Hepatocyte (in vitro differentiated cells): ENCODE measurements around the gene CTDSPL2. TPM values are rescaled to one million over a fixed set of nuclear protein-coding genes. Genes with fewer than 3 reads are reported as not detected.

Source experiments
- DNase-seq: peaks from one replicate; pipeline ENCODE4 v3.0.0-alpha.2; 2016; ENCODE audit warnings: low spot score
- H2AFZ ChIP-seq: fragments of 200-600 bp; sonication (generic); 2 replicates; pipeline ENCODE4 v1.6.0; 2016; ENCODE audit warnings: antibody characterized with exemption, mild to moderate bottlenecking
- H3K27ac ChIP-seq: fragments of 200-600 bp; sonication (generic); 2 replicates; pipeline ENCODE4 v1.5.1; 2016; ENCODE audit warnings: mild to moderate bottlenecking
- H3K27me3 ChIP-seq: fragments of 200-600 bp; sonication (generic); 2 replicates; pipeline ENCODE4 v1.6.1; 2016
- H3K36me3 ChIP-seq: fragments of 200-600 bp; sonication (generic); replicated peaks from 2 replicates; pipeline ENCODE4 v1.5.1; 2016; ENCODE audit warnings: low read depth; ENCODE audit not compliant: insufficient read depth
- H3K4me1 ChIP-seq: fragments of 200-600 bp; sonication (generic); 2 replicates; pipeline ENCODE4 v1.5.1; 2016; ENCODE audit warnings: mild to moderate bottlenecking, moderate library complexity; ENCODE audit not compliant: insufficient read depth
- H3K4me2 ChIP-seq: fragments of 200-600 bp; sonication (generic); 2 replicates; pipeline ENCODE4 v1.6.0; 2016
- H3K4me3 ChIP-seq: fragments of 200-600 bp; sonication (generic); 2 replicates; pipeline ENCODE4 v1.5.1; 2016; ENCODE audit warnings: mild to moderate bottlenecking
- H3K79me2 ChIP-seq: fragments of 200-600 bp; sonication (generic); 2 replicates; pipeline ENCODE4 v1.6.0; 2017; ENCODE audit warnings: mild to moderate bottlenecking
- H3K9me2 ChIP-seq: fragments of 200-600 bp; sonication (generic); replicated peaks from 2 replicates; pipeline ENCODE4 v1.6.0; 2017; ENCODE audit warnings: mild to moderate bottlenecking; ENCODE audit not compliant: insufficient read depth
- H3K9me3 ChIP-seq: fragments of 200-600 bp; sonication (generic); 2 replicates; pipeline ENCODE4 v1.5.1; 2016; ENCODE audit warnings: low read depth, mild to moderate bottlenecking
- H4K20me1 ChIP-seq: fragments of 200-600 bp; sonication (generic); 2 replicates; pipeline ENCODE4 v1.6.0; 2016; ENCODE audit warnings: mild to moderate bottlenecking; ENCODE audit not compliant: insufficient read depth, poor library complexity, severe bottlenecking
- CTCF ChIP-seq: fragments of 200-600 bp; sonication (generic); IDR thresholded peaks from 2 replicates; pipeline ENCODE4 v1.5.1; 2016; ENCODE audit warnings: antibody characterized with exemption, mild to moderate bottlenecking; ENCODE audit not compliant: poor library complexity
- EZH2 ChIP-seq: fragments of 200-600 bp; sonication (generic); IDR thresholded peaks from 2 replicates; pipeline ENCODE4 v1.6.1; 2016; ENCODE audit warnings: antibody characterized with exemption, mild to moderate bottlenecking, borderline replicate concordance
- EZH2phosphoT487 ChIP-seq: fragments of 200-600 bp; sonication (generic); IDR thresholded peaks from one replicate; pipeline ENCODE4 v1.6.1; 2018; ENCODE audit warnings: antibody characterized with exemption, mild to moderate bottlenecking, low read depth, moderate library complexity; ENCODE audit not compliant: unreplicated experiment, severe bottlenecking
- WGBS: methylation state at CpG from one replicate; pipeline ENCODE4 v1.1.6; 2016; ENCODE audit warnings: low lambda C conversion rate; ENCODE audit errors: missing lambda C conversion rate; 5-methylcytosine and 5-hydroxymethylcytosine counted together
- polyA plus RNA-seq: library from polyadenylated mRNA; unstranded; fragments of >200 nt; fragmentation: Nextera tagmentation; extraction: Ambion mirVana; gene quantifications from 2 replicates; pipeline ENCODE4 v1.2.1, GENCODE V29; 2016
- total RNA-seq: library from RNA; depleted of rRNA; stranded (reverse); fragments of >200 nt; gene quantifications from 2 replicates; pipeline ENCODE4 v1.2.3, GENCODE V29; 2014

Gene CTDSPL2
- total and polyA plus RNA-seq, 2 experiments from 2014 or later, result 9.6 to 52.0 TPM

GRCh38 chr15:44394062-44394461 is 33.4 kb upstream of the CTDSPL2 start:
- no peaks in the 10 kb centered on the region for H3K9me3 ChIP-seq
- H4K20me1 ChIP-seq, result no peaks in the 10 kb centered on the region

GRCh38 chr15:44394562-44394961 is 32.9 kb upstream of the CTDSPL2 start:
- no peak overlapping the region for H3K4me2 ChIP-seq
- no peaks in the 10 kb centered on the region for H3K4me1 ChIP-seq
- no peaks in the 10 kb centered on the region for H3K36me3 ChIP-seq
- H3K79me2 ChIP-seq, result no peaks in the 10 kb centered on the region
- H3K4me3 ChIP-seq, result no peak overlapping the region
- H3K27me3 ChIP-seq, result no peaks in the 10 kb centered on the region
- no peak overlapping the region for H2AFZ ChIP-seq
- H3K9me2 ChIP-seq, result no peaks in the 10 kb centered on the region
- H3K27ac ChIP-seq, result no peak overlapping the region
- TF ChIP-seq EZH2phosphoT487 (no peak), CTCF (no peak), EZH2 (no peak)
- DNase-seq, result no peak
- 93% methylated on average over 1 of the region's 1 CpG for WGBS
- H4K20me1 ChIP-seq, result no peaks in the 10 kb centered on the region
- no peaks in the 10 kb centered on the region for H3K9me3 ChIP-seq

More at GRCh38 chr15:44394062-44394461, 33.4 kb upstream of the CTDSPL2 start:
- no peak for DNase-seq
- Histone ChIP-seq H3K27ac (no peak overlapping the region), H3K4me3 (no peak overlapping the region), H3K9me2 (no peaks in the 10 kb centered on the region), H3K4me1 (no peaks in the 10 kb centered on the region), H2AFZ (no peak overlapping the region), H3K4me2 (no peak overlapping the region), H3K27me3 (no peaks in the 10 kb centered on the region), H3K36me3 (no peaks in the 10 kb centered on the region), H3K79me2 (no peaks in the 10 kb centered on the region)
- WGBS, result 91% methylated on average over 3 of the region's 3 CpGs
- no peak for TF ChIP-seq CTCF
- no peak for TF ChIP-seq EZH2
- no peak for TF ChIP-seq EZH2phosphoT487

- TF ChIP-seq EZH2, result no peak
- no peak for TF ChIP-seq EZH2phosphoT487
- TF ChIP-seq CTCF, result no peak
- Histone ChIP-seq H3K9me3 (no peaks in the 10 kb centered on the region), H3K4me3 (no peak overlapping the region), H3K9me2 (no peaks in the 10 kb centered on the region), H3K27me3 (no peaks in the 10 kb centered on the region), H3K27ac (no peak overlapping the region), H3K36me3 (no peaks in the 10 kb centered on the region), H4K20me1 (no peaks in the 10 kb centered on the region), H3K4me1 (no peaks in the 10 kb centered on the region), H3K79me2 (no peaks in the 10 kb centered on the region), H3K4me2 (no peak overlapping the region), H2AFZ (no peak overlapping the region)
- 93% methylated on average over 1 of the region's 1 CpG for WGBS
- no peak for DNase-seq
Observed at GRCh38 chr15:44397869-44398268, 29.6 kb upstream of the CTDSPL2 start.

- H3K27ac ChIP-seq, result no peak overlapping the region
- H3K9me2 ChIP-seq, result no peaks in the 10 kb centered on the region
- H3K27me3 ChIP-seq, result no peaks in the 10 kb centered on the region
- no peaks in the 10 kb centered on the region for H3K4me1 ChIP-seq
- no peaks in the 10 kb centered on the region for H4K20me1 ChIP-seq
- 95% methylated on average over 3 of the region's 3 CpGs for WGBS
- H3K4me3 ChIP-seq, result no peak overlapping the region
- no peaks in the 10 kb centered on the region for H3K36me3 ChIP-seq
- H3K9me3 ChIP-seq, result no peaks in the 10 kb centered on the region
- no peaks in the 10 kb centered on the region for H3K79me2 ChIP-seq
- no peak overlapping the region for H2AFZ ChIP-seq
- TF ChIP-seq CTCF (no peak), EZH2phosphoT487 (no peak), EZH2 (no peak)
- no peak overlapping the region for H3K4me2 ChIP-seq
- no peak for DNase-seq
Observed at GRCh38 chr15:44414001-44414400, 13.4 kb upstream of the CTDSPL2 start.
